ENCODE data around the gene DHODH. TPM values are rescaled to one million over a fixed set of nuclear protein-coding genes. Genes with fewer than 3 reads are reported as not detected.

The DHODH gene
- total RNA-seq, 3 donors from 2014 or later (not counting 1 experiment from before 2014, with no cell fraction given) = 3.7 to 6.9 (median 4.7) TPM

- Mint-ChIP-seq H3K4me1 (no peaks in the 10 kb centered on the region), H3K4me3 (no peak overlapping the region), H3K9me3 (no peaks in the 10 kb centered on the region), H3K36me3 (no peaks in the 10 kb centered on the region), H3K27me3 (ENCODE audit: low read depth in 2 of 2) (no peaks in the 10 kb centered on the region), H3K27ac (no peak overlapping the region)
- no peaks in the 10 kb centered on the region for H3K27me3 ChIP-seq (ENCODE audit: control insufficient read depth, insufficient read depth, low read length)
- intact Hi-C loops (cut with micrococcal nuclease) = no loop called here
- no peak for TF ChIP-seq CTCF (IDR thresholded peaks at IDR 0.05)
- no peaks in the 10 kb centered on the region for H3K4me1 ChIP-seq (ENCODE audit: control insufficient read depth, insufficient read depth, low read length)
- DNase-seq = no peak
- WGBS (ENCODE audit: insufficient coverage) = 91% methylated on average over 9 of the region's 9 CpGs
- ATAC-seq = no peak
- H3K36me3 ChIP-seq (ENCODE audit: control insufficient read depth, insufficient read depth, low read length) = no peaks in the 10 kb centered on the region
- no peak overlapping the region for H3K4me3 ChIP-seq (ENCODE audit: low read length)
- H3K27ac ChIP-seq (ENCODE audit: low read length) = no peak overlapping the region
- no peaks in the 10 kb centered on the region for H3K9me3 ChIP-seq (ENCODE audit: control insufficient read depth, insufficient read depth, low read length)
These were observed 51.9 kb downstream of the DHODH start for GRCh38 chr16:72060405-72060804.

- Mint-ChIP-seq H3K27ac (no peak overlapping the region), H3K4me3 (no peak overlapping the region), H3K36me3 (no peaks in the 10 kb centered on the region), H3K4me1 (no peaks in the 10 kb centered on the region), H3K27me3 (ENCODE audit: low read depth in 2 of 2) (no peaks in the 10 kb centered on the region), H3K9me3 (no peaks in the 10 kb centered on the region)
- ATAC-seq (no peak), DNase-seq (no peak)
- H3K36me3 ChIP-seq (ENCODE audit: control insufficient read depth, insufficient read depth, low read length) = no peaks in the 10 kb centered on the region
- no peaks in the 10 kb centered on the region for H3K4me1 ChIP-seq (ENCODE audit: control insufficient read depth, insufficient read depth, low read length)
- H3K4me3 ChIP-seq (ENCODE audit: low read length) = no peak overlapping the region
- H3K27me3 ChIP-seq (ENCODE audit: control insufficient read depth, insufficient read depth, low read length) = no peaks in the 10 kb centered on the region
- no peak overlapping the region for H3K27ac ChIP-seq (ENCODE audit: low read length)
- H3K9me3 ChIP-seq (ENCODE audit: control insufficient read depth, insufficient read depth, low read length) = no peaks in the 10 kb centered on the region
- WGBS (ENCODE audit: insufficient coverage) = 83% methylated on average over 1 of the region's 1 CpG
- no peak for TF ChIP-seq CTCF (IDR thresholded peaks at IDR 0.05)
- intact Hi-C loops (cut with micrococcal nuclease) = no loop called here
These were observed 53.0 kb downstream of the DHODH start for GRCh38 chr16:72061564-72061963.

- DNase-seq = no peak
- no peak for TF ChIP-seq CTCF (IDR thresholded peaks at IDR 0.05)
- WGBS (ENCODE audit: insufficient coverage) = 92% methylated on average over 10 of the region's 10 CpGs
- no peak overlapping the region for H3K4me3 ChIP-seq (ENCODE audit: low read length)
- no peak for ATAC-seq
- Mint-ChIP-seq H3K36me3 (no peaks in the 10 kb centered on the region), H3K4me3 (no peak overlapping the region), H3K4me1 (no peaks in the 10 kb centered on the region), H3K27me3 (ENCODE audit: low read depth in 2 of 2) (no peaks in the 10 kb centered on the region), H3K27ac (no peak overlapping the region), H3K9me3 (no peaks in the 10 kb centered on the region)
- H3K4me1 ChIP-seq (ENCODE audit: control insufficient read depth, insufficient read depth, low read length) = no peaks in the 10 kb centered on the region
- intact Hi-C loops (cut with micrococcal nuclease) = no loop called here
- no peaks in the 10 kb centered on the region for H3K9me3 ChIP-seq (ENCODE audit: control insufficient read depth, insufficient read depth, low read length)
- no peaks in the 10 kb centered on the region for H3K36me3 ChIP-seq (ENCODE audit: control insufficient read depth, insufficient read depth, low read length)
- H3K27me3 ChIP-seq (ENCODE audit: control insufficient read depth, insufficient read depth, low read length) = no peaks in the 10 kb centered on the region
- H3K27ac ChIP-seq (ENCODE audit: low read length) = no peak overlapping the region
These were observed 55.9 kb downstream of the DHODH start for GRCh38 chr16:72064361-72064894.

GRCh38 chr16:72066747-72067146 lies 58.2 kb downstream of the DHODH start:
- ATAC-seq = peak in 2 of 3 donors; percentile 36 to 47
- H3K4me3 ChIP-seq (ENCODE audit: low read length) = no peak overlapping the region
- H3K27ac ChIP-seq (ENCODE audit: low read length) = no peak overlapping the region
- H3K27me3 ChIP-seq (ENCODE audit: control insufficient read depth, insufficient read depth, low read length) = no peaks in the 10 kb centered on the region
- H3K4me3 Mint-ChIP-seq = no peak overlapping the region
- H3K4me1 Mint-ChIP-seq = no peaks in the 10 kb centered on the region
- TF ChIP-seq CTCF (IDR thresholded peaks at IDR 0.05) = peak; percentile 60
- H3K36me3 Mint-ChIP-seq = no peaks in the 10 kb centered on the region
- H3K9me3 ChIP-seq (ENCODE audit: control insufficient read depth, insufficient read depth, low read length) = no peaks in the 10 kb centered on the region
- DNase-seq = peak in 1 of 2 donors; percentile 58
- H3K9me3 Mint-ChIP-seq = no peaks in the 10 kb centered on the region
- H3K27me3 Mint-ChIP-seq (ENCODE audit: low read depth in 2 of 2) = no peaks in the 10 kb centered on the region
- intact Hi-C loops (cut with micrococcal nuclease) = loop anchor here (1.0 kb wide), 1 partner anchor 33 kb away; no protein-coding TSS in a partner anchor
- no peak overlapping the region for H3K27ac Mint-ChIP-seq
- H3K36me3 ChIP-seq (ENCODE audit: control insufficient read depth, insufficient read depth, low read length) = no peaks in the 10 kb centered on the region
- 20% methylated on average over 1 of the region's 1 CpG for WGBS (ENCODE audit: insufficient coverage)
- no peaks in the 10 kb centered on the region for H3K4me1 ChIP-seq (ENCODE audit: control insufficient read depth, insufficient read depth, low read length)
